GM19452 (cell line): ENCODE results near the gene EML6.
"Not testable (repeated sequence)": the region's sequence is repeated elsewhere in the genome, so short reads cannot be mapped to it uniquely, and the experiment has no call there.

ENCODE experiments used
- ATAC-seq: cut with Tn5 transposase; IDR thresholded peaks from one replicate; pipeline ENCODE4 v1.9.1; 2021; ENCODE audit not compliant: unreplicated experiment

EML6 gene

DNA sequence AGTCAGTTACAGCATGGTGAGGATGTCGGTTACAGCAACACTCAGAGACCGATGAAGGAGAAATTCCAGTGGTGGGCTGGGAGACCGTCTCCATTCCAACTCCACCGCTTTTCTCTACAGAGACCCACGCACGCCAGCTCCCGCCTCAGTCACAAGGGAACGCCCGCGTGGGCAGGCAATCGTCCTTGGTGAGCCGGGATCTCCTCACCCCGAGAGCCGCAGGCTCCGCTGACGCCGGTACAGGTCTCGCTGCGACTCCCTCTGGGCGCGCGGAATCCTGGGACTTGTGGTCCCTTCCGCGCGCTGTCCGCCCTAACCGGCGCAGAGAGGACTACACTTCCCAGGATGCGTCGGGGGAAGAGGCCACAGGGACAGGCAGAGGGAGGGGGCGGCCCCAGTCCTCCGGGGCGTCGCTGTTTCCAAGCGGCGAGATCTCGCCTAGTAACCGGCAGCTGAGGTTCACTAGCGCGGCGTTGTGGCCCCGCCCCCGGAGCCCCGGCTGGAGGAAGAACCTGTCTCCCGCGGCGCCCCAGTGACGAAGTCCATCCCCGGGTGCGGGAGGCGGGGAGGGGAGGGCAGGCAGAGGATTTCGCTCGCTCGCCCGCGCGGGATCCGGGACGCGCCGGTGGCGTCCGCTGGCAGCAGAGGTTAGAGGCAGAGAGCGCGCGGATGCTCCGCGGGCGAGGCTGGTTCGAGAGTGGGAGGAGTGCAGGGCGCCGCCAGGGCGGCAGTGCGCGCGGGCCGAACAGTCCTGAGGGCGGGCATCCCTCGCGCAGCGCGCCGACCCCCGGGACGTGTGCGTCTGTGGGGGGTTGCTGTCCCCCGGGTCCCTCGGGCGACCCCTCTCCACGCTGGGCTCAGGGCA is at the start of gene EML6:
EML6 (plus strand) TSS at position 532 of the 865 bp plus-strand sequence. CDS start 1,400 bp downstream, outside the sequence.
- ATAC-seq: peak; percentile 98

DNA sequence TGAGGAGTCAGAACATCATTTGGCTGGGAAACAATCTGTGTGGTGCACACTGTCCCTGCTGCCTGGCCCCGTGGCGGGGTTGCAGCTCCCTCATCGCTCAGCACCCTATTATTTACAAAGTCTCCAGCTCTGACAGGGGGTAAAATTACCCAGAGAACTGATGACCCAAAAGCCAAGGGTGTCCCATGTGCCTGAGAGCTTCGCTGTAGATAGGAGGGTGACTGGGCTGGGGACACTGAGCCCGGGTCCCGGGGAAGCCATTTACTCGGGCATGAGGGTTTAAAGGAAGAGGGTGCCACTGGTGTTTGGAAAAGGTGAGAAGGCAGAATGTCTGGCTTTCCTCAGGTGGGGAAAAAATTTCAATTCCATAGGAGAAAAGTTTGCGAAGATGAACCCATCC is 48.2 kb upstream of the EML6 start:
- ATAC-seq: no peak

- no peak for ATAC-seq
Observed at GRCh38 chr2:54675738-54676137, 47.7 kb upstream of the EML6 start.

GRCh38 chr2:54676656-54677055 is 46.8 kb upstream of the EML6 start:
- no peak for ATAC-seq

DNA sequence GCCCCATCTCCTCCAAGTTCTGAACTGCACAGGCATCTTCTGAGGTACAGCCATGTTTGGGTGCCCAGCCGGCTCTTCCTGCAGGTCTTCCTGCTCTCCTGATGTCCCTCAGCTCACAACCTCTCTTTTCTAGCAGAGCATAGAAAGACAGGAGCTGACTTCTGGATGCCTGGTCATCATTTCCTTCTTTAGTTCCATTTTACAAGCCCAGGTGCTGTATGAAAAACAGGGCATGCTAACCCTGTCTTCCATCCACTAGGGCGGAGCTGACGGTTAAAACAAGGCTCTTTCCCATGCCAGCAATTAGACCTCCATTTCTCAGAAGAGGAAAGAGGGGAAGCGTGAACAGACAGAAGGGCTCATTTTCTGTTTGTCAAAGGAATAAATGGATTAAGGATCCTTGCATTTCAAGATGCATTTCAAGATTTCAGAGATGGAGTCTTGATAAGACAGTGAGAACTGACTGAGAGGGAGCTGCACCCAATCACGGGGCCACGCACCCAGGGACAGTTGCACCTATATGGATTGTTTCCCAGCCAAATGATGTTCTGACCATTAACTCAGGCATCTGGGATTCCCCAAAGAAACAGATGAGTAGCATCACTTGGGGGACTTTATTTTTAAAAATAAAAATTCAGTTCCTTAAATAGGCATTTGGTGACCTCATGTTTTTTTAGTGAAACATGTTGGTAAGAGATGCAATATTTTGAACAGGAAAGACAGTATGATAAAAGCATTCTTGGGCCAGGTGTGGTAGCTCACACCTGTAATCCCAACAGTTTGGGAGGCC is 45.8 kb upstream of the EML6 start:
- no peak for ATAC-seq

DNA sequence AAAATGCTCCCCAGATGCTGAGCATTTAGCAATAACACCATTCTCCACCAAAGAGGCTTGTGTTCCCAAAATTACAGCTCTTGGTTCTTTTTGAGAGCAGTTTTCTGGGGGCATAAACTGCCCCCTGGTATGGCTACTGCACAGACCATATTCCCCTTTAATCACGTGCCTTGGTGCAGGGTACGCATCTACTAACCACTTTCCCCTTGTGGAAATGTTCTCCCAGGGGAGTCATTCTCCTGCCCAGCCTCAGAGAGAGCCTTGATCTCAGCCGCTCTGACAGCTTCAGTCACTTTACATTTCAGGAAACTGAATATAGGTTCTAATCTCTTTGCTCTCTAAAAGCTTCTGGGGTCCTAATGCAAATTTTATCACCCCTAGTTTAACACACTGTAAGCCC is 44.7 kb upstream of the EML6 start:
- no peak for ATAC-seq

DNA sequence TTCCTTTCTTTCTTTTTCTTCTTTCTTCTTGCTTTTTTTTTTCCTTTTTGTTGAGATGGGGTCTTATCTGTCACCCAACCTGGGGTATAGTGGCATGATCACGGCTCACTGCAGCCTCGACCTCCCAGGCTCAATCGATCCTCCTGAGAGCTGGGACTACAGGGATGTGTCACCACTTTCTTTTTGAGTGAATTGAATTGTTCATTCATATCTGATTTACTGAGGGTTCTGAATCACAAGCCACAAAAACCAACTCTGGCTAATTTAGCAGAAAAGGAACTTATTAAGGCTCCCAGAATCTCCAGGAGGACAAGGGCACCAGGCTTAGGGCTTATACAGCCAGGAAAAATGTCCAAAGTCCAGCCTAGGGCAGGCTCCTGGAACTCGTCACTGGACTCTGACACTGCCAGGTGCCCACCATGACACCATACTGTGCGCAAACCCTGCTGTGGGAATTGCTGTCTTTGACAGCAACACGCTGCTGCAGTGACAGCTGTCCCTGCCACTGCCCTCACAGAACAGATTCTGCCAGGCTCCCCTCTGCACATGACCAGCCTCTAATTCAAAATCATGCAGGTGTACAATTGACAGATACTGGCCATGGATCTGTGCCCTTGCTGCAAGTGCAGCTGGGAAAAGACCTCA is 42.9 kb upstream of the EML6 start:
- ATAC-seq: peak; percentile 69

DNA sequence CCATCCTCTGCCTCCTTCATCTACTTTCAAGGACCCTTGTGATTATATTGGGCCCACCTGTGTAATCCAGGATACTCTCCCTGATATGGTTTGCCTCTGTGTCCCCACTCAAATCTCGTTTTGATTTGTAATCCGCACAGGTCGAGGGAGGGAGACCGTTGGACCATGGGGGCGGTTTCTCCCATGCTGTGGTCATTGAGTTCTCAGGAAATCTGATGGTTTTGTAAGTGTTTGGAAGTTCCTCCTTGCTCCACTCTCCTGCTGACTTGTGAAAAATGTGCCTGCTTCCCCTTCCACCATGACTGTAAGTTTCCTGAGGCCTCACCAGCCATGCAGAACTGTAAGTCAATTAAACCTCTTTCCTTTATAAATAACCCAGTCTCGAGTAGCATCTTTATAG is 42.0 kb upstream of the EML6 start:
- ATAC-seq: no peak

DNA sequence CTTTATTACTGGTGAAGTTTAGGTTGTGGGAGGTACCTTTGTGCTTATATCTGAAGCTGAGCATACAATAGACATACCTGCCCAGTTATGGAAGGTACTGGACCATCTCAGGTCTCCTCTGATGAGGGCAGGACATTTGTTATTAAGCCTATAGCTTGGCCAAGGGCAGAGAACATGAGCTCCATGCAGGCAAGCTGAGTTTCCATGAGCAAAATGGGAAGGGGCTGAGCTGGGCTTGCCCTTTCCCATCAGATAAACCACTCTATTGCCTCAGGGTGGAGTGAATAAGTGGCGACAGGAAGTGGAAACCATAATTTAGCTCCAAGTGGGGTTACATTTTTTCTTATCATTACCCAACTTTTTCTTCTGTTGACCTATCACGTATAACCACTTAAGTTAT is 39.9 kb upstream of the EML6 start:
- ATAC-seq: no peak

DNA sequence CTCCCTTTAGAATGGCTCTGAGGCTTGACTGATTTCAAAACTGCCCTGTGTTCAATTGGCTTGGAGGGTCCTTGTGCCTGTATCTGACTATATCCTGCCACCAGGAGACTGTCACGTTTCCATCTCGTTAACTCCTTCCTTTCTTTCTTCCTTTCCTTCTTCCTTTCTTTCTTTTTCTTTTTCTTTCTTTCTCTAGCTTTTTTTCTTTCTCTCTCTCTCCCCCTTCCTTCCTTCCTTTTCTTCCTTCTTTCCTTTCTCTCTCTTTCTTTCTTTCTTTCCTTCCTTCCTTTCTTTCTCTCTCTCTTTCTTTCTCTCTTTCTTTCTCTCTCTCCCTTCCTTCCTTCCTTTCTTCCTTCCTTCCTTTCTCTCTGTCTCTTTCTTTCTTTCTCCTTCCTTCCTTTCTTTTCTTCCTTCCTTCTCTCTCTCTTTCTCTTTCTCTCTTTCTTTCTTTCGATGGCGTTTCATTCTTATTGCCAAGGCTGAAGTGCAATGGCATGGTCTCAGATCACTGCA is 38.1 kb upstream of the EML6 start:
- ATAC-seq: no peak

GRCh38 chr2:54687595-54688152 is 35.8 kb upstream of the EML6 start:
- no peak for ATAC-seq

DNA sequence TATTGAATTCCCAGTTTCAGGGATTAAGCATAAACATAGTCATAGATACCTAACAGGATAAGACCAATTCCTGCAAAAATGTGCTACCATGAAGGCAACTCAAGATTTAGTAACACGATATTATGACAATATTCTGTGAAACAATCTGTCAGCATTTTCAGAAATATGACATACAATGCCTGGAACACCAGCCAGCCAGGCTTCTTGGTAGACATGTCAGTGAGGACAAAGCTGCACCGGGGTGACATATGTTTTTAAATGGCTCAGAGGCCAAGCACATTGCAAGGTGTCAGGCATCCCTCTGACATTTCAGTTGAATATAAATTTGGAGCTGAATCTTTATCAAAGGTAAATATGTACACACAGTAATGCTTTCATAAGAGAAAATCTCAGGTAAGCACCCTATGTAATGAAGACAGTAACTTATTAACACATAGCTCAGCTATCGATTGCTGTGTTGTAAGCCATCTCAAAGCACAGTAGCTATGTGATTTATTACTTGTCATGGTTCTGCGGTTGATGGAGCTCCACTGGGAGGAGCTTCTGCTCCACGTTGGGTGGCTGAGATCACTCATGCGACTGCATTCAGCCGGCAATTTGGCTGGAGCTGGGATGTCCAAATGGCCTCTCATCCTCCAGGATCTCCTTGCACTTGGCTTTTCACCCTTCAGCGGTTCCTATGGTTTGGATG is 31.9 kb upstream of the EML6 start:
- ATAC-seq: no peak

DNA sequence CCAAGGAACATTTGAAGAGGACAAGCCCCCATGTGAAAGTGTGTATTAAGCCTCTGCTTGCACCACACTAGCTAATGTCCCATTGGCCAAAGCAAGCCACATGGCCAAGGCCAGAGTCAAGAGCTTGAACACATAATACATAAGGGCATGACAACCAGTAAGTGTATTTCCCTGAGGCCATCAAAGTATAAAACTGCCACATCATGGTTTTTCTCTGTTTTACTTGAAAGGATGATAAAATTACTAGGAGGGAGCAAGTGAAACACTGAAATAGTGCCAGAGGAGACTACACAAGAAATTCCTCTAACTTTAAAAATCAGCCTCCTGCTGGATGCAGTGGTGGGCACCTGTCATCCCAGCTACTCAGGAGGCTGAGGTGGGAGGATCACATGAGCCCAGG is 30.9 kb upstream of the EML6 start:
- ATAC-seq: no peak

- ATAC-seq: no peak
Observed at GRCh38 chr2:54695378-54695777, 28.1 kb upstream of the EML6 start.

DNA sequence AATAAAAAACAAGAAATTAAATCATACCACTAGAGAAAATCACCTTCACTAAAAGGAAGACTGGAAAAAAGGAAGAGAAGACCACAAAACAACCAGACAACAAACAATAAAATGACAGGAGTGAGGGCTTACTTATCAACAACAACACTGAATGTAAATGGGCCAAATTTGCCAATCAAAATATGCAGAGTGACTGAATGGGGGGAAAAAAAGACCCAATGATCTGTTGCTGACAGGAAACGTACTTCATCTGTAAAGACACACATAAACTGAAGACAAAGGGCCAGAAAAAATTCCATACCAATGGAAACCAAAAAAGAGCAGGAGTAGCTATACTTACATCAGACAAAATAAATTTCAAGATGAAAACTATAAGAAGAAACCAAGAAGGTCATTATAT is 25.5 kb upstream of the EML6 start:
- no peak for ATAC-seq

DNA sequence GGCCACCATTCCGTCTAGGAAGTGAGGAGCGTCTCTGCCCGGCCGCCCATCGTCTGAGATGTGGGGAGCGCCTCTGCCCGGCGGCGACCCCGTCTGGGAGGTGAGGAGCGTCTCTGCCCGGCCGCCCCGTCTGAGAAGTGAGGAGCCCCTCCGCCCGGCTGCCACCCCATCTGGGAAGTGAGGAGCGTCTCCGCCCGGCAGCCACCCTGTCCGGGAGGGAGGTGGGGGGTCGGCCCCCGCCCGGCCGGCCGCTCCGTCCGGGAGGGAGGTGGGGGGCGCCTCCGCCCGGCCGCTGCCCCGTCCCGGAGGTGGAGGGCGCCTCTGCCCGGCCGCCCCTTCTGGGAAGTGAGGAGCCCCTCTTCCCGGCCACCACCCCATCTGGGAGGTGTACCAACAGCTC is 24.5 kb upstream of the EML6 start:
- not testable (repeated sequence) for ATAC-seq

DNA sequence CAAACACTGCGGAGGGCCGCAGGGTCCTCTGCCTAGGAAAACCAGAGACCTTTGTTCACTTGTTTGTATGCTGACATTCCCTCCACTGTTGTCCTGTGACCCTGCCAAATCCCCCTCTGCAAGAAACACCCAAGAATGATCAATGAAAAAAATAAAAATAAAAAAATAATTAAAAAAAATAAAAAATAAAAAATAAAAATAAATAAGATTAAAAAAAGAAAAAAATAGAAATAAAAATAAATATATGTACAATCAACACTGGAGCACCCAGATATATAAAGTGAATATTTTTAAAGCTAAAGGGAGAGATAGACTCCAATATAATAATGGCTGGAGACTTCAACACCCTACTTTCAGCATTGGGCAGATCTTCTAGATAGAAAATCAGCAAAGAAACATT is 23.8 kb upstream of the EML6 start:
- ATAC-seq: no peak

GRCh38 chr2:54701029-54701428 is 22.4 kb upstream of the EML6 start:
- no peak for ATAC-seq

GRCh38 chr2:54704238-54704637 is 19.2 kb upstream of the EML6 start:
- no peak for ATAC-seq
